Liver (tissue), 3 donors: Measurements from ENCODE around the gene SLIT1.

Experiments
- EGR1 ChIP-seq, 2 donors: IDR thresholded peaks; 2 replicates each; pipeline ENCODE4 v1.6.1; 2016 to 2018; ENCODE audit warnings: antibody characterized with exemption in 2 of 2, low read depth in 2 of 2
- FOXA1 ChIP-seq: IDR thresholded peaks from 2 replicates; pipeline ENCODE4 v1.6.1; 2016; ENCODE audit warnings: antibody characterized with exemption
- GABPA ChIP-seq, 2 donors: IDR thresholded peaks in 1 of 2; conservative IDR thresholded peaks in 1 of 2; 2 replicates each; pipeline ENCODE4 v1.6.1; 2016; ENCODE audit warnings: antibody characterized with exemption in 2 of 2, mild to moderate bottlenecking in 1 of 2, moderate library complexity in 1 of 2
- HNF4G ChIP-seq: IDR thresholded peaks from 2 replicates; pipeline ENCODE4 v1.6.1; 2016; ENCODE audit warnings: antibody characterized with exemption
- RAD21 ChIP-seq, 2 donors: IDR thresholded peaks; 2 replicates each; pipeline ENCODE4 v1.6.1; 2016; ENCODE audit warnings: antibody characterized with exemption in 2 of 2, mild to moderate bottlenecking in 2 of 2
- SP1 ChIP-seq: IDR thresholded peaks from 2 replicates; pipeline ENCODE4 v1.6.1; 2018; ENCODE audit warnings: antibody characterized with exemption, mild to moderate bottlenecking
- TAF1 ChIP-seq: conservative IDR thresholded peaks from 2 replicates; pipeline ENCODE4 v1.6.1; 2016; ENCODE audit warnings: antibody characterized with exemption, mild to moderate bottlenecking
- YY1 ChIP-seq: IDR thresholded peaks from 2 replicates; pipeline ENCODE4 v1.6.1; 2016; ENCODE audit warnings: antibody characterized with exemption, mild to moderate bottlenecking
- TF ChIP-seq, protein P1 (sequence below): fragments of 150-350 bp; IDR thresholded peaks from 2 replicates; pipeline ENCODE4 v1.5.1; 2017; ENCODE audit warnings: improper control_type of control experiment, low read depth, low read length; ENCODE audit not compliant: missing input control
- TF ChIP-seq, protein P2 (sequence below): IDR thresholded peaks from 2 replicates; pipeline ENCODE4 v1.6.1; 2016; ENCODE audit warnings: antibody characterized with exemption
- TF ChIP-seq, protein P3 (sequence below): IDR thresholded peaks from 2 replicates; pipeline ENCODE4 v1.6.1; 2016; ENCODE audit warnings: antibody characterized with exemption
- TF ChIP-seq, protein P4 (sequence below): IDR thresholded peaks from 2 replicates; pipeline ENCODE4 v1.6.1; 2016; ENCODE audit warnings: antibody characterized with exemption, mild to moderate bottlenecking
- TF ChIP-seq, protein P5 (sequence below): IDR thresholded peaks from 2 replicates; pipeline ENCODE4 v1.6.1; 2016; ENCODE audit warnings: antibody characterized with exemption
- donor health status: healthy.
- donor health status: healthy.

DNA sequence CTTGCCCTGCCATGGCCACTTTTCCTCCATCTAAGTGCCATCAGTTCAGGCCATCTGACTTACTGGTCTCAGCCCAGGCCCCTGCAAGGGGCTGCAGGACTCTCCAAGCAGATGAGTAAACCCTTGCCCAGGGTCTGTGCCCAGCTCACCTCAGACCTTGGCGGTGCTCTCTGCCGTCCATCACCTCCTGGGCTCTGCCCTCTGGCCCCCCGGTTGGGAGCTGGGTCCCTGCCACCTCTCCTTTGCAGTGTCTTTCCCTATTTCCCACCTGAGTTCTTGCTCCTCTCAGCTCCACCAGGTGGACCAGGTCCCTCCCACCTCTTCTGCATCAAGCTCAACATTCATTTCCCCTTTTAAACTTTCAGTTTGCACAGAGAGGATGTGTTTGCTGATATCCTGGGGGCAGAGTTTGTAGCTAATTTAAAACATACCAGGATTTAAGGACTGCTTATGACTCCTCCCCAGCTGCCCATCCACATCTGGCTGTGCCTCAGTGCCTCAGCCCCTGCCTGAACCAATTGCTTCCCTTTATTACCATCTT lies 135.5 kb downstream of the SLIT1 start:
- TF ChIP-seq RAD21 (IDR thresholded peaks at IDR 0.05) (no peak), EGR1 (IDR thresholded peaks at IDR 0.05; ENCODE audit: low read depth in 2 of 2) (no peak), HNF4G (no peak), TAF1 (no peak), FOXA1 (no peak), SP1 (no peak), GABPA (IDR thresholded peaks at IDR 0.05 in 1 of 2, conservative IDR thresholded peaks at IDR 0.05 in 1 of 2) (no peak), YY1 (no peak)
- TF ChIP-seq, protein P1, sequence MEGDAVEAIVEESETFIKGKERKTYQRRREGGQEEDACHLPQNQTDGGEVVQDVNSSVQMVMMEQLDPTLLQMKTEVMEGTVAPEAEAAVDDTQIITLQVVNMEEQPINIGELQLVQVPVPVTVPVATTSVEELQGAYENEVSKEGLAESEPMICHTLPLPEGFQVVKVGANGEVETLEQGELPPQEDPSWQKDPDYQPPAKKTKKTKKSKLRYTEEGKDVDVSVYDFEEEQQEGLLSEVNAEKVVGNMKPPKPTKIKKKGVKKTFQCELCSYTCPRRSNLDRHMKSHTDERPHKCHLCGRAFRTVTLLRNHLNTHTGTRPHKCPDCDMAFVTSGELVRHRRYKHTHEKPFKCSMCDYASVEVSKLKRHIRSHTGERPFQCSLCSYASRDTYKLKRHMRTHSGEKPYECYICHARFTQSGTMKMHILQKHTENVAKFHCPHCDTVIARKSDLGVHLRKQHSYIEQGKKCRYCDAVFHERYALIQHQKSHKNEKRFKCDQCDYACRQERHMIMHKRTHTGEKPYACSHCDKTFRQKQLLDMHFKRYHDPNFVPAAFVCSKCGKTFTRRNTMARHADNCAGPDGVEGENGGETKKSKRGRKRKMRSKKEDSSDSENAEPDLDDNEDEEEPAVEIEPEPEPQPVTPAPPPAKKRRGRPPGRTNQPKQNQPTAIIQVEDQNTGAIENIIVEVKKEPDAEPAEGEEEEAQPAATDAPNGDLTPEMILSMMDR = no peak
- TF ChIP-seq, protein P2, sequence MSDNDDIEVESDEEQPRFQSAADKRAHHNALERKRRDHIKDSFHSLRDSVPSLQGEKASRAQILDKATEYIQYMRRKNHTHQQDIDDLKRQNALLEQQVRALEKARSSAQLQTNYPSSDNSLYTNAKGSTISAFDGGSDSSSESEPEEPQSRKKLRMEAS = no peak
- TF ChIP-seq, protein P3, sequence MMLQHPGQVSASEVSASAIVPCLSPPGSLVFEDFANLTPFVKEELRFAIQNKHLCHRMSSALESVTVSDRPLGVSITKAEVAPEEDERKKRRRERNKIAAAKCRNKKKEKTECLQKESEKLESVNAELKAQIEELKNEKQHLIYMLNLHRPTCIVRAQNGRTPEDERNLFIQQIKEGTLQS = no peak
- TF ChIP-seq, protein P4, sequence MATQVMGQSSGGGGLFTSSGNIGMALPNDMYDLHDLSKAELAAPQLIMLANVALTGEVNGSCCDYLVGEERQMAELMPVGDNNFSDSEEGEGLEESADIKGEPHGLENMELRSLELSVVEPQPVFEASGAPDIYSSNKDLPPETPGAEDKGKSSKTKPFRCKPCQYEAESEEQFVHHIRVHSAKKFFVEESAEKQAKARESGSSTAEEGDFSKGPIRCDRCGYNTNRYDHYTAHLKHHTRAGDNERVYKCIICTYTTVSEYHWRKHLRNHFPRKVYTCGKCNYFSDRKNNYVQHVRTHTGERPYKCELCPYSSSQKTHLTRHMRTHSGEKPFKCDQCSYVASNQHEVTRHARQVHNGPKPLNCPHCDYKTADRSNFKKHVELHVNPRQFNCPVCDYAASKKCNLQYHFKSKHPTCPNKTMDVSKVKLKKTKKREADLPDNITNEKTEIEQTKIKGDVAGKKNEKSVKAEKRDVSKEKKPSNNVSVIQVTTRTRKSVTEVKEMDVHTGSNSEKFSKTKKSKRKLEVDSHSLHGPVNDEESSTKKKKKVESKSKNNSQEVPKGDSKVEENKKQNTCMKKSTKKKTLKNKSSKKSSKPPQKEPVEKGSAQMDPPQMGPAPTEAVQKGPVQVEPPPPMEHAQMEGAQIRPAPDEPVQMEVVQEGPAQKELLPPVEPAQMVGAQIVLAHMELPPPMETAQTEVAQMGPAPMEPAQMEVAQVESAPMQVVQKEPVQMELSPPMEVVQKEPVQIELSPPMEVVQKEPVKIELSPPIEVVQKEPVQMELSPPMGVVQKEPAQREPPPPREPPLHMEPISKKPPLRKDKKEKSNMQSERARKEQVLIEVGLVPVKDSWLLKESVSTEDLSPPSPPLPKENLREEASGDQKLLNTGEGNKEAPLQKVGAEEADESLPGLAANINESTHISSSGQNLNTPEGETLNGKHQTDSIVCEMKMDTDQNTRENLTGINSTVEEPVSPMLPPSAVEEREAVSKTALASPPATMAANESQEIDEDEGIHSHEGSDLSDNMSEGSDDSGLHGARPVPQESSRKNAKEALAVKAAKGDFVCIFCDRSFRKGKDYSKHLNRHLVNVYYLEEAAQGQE = no peak
- TF ChIP-seq, protein P5, sequence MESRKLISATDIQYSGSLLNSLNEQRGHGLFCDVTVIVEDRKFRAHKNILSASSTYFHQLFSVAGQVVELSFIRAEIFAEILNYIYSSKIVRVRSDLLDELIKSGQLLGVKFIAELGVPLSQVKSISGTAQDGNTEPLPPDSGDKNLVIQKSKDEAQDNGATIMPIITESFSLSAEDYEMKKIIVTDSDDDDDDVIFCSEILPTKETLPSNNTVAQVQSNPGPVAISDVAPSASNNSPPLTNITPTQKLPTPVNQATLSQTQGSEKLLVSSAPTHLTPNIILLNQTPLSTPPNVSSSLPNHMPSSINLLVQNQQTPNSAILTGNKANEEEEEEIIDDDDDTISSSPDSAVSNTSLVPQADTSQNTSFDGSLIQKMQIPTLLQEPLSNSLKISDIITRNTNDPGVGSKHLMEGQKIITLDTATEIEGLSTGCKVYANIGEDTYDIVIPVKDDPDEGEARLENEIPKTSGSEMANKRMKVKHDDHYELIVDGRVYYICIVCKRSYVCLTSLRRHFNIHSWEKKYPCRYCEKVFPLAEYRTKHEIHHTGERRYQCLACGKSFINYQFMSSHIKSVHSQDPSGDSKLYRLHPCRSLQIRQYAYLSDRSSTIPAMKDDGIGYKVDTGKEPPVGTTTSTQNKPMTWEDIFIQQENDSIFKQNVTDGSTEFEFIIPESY = no peak
